Measurements from ENCODE around the gene ABCB9. TPM values are rescaled to one million over a fixed set of nuclear protein-coding genes. Genes with fewer than 3 reads are reported as not detected.
"Not testable (repeated sequence)": the region's sequence is repeated elsewhere in the genome, so short reads cannot be mapped to it uniquely, and the experiment has no call there.

The ABCB9 gene
- total and polyA plus RNA-seq, 9 donors, result 1.7 to 14.3 (median 5.5) TPM

DNA sequence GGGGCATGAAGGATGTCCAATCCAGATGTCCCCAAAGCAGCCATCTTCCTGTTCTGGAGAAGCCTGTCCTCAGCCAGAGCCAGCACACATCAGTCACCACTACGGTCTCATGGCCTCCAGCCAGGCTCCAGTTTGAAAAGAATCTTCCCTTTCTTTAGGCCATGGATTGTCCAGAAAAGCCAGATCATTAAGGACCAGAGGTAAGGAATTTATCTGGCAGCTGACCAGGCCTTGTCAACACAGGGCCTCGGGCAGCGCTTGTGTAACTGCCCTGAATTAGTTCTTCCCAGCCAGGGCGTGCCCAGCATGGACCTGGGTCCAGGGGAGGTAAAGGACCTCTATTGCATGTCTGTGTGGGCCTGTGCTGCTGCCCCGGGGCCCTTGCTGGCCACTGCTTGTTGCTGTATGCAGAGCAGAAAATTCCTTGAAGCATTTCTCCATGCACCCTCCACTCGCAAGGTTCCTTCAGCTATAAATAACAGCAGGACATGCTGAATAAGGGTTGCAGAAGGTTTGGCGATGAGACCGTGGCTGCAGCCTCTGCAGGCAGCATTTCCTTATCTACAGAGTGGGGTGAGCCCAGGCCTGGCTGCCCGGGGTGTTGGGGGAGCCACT is 48.6 kb downstream of the ABCB9 start:
- peaks cover 6% of the 10 kb centered on the region for H3K4me1 ChIP-seq (ENCODE audit: insufficient read depth)
- no peak for DNase-seq
- no peaks in the 10 kb centered on the region for H3K36me3 ChIP-seq
- no peaks in the 10 kb centered on the region for H3K9me3 ChIP-seq
- intact Hi-C loops (cut with DNase I), result no loop called here
- no peak overlapping the region for H3K27ac ChIP-seq
- H3K4me3 ChIP-seq, result no peak overlapping the region
- H3K27me3 ChIP-seq, result no peaks in the 10 kb centered on the region
- WGBS, 3 donors, result 24 to 36% (median 29%) methylated on average over 9 of the region's 9 CpGs
- no peak for TF ChIP-seq POLR2A (IDR thresholded peaks at IDR 0.05)
- no peak for TF ChIP-seq EP300 (IDR thresholded peaks at IDR 0.05)
- no peak for TF ChIP-seq CTCF (IDR thresholded peaks at IDR 0.05)

- intact Hi-C loops (cut with DNase I), result no loop called here
- no peak for DNase-seq
Measured at GRCh38 chr12:122909442-122910288, 56.6 kb downstream of the ABCB9 start.

DNA sequence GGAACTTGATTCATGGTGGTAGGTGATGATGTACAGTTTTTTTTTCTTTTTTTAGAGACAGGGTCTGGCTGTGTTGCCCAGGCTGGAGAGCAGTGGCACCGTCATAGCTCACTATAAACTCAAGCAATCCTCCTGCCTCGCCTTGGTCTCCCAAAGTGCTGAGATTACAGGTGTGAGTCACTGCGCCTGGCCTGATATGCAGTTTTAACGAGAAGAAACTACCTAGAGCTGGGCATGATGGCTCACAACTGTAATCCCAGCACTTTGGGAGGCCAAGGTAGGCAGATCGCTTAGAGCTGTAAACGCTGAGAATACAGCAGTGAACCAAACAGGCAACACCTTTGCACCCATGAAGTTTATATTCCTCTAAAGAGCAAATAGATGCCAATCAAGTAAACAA is 57.3 kb downstream of the ABCB9 start:
- Histone ChIP-seq H3K4me1 (ENCODE audit: insufficient read depth) (peaks cover 5% of the 10 kb centered on the region), H3K27ac (no peak overlapping the region), H3K9me3 (no peaks in the 10 kb centered on the region), H3K36me3 (no peaks in the 10 kb centered on the region), H3K4me3 (no peak overlapping the region), H3K27me3 (no peaks in the 10 kb centered on the region)
- no peak for DNase-seq
- TF ChIP-seq POLR2A (IDR thresholded peaks at IDR 0.05) (no peak), CTCF (IDR thresholded peaks at IDR 0.05) (no peak), EP300 (IDR thresholded peaks at IDR 0.05) (no peak)
- intact Hi-C loops (cut with DNase I), result no loop called here
- WGBS, 3 donors, result 89 to 90% (median 89%) methylated on average over 6 of the region's 6 CpGs

More at GRCh38 chr12:122909442-122910288, 56.6 kb downstream of the ABCB9 start:
- 42 to 58% (median 47%) methylated on average over 12 of the region's 12 CpGs for WGBS, 3 donors
- Histone ChIP-seq H3K4me3 (no peak overlapping the region), H3K27ac (no peak overlapping the region), H3K36me3 (no peaks in the 10 kb centered on the region), H3K4me1 (ENCODE audit: insufficient read depth) (peaks cover 5% of the 10 kb centered on the region), H3K27me3 (no peaks in the 10 kb centered on the region), H3K9me3 (no peaks in the 10 kb centered on the region)
- no peak for TF ChIP-seq CTCF (IDR thresholded peaks at IDR 0.05)

GRCh38 chr12:122905258-122905657 is 61.0 kb downstream of the ABCB9 start:
- H3K9me3 ChIP-seq; H3K4me1 ChIP-seq (ENCODE audit: insufficient read depth); H3K4me3 ChIP-seq; intact Hi-C loops (cut with DNase I); H3K36me3 ChIP-seq; H3K27me3 ChIP-seq; H3K27ac ChIP-seq; DNase-seq: not testable (repeated sequence)
- WGBS, 3 donors, result 90 to 92% (median 92%) methylated on average over 5 of the region's 5 CpGs

GRCh38 chr12:122903693-122904034 is 62.6 kb downstream of the ABCB9 start:
- no peaks in the 10 kb centered on the region for H3K9me3 ChIP-seq
- no peaks in the 10 kb centered on the region for H3K36me3 ChIP-seq
- TF ChIP-seq CTCF (IDR thresholded peaks at IDR 0.05), result no peak
- TF ChIP-seq EP300 (IDR thresholded peaks at IDR 0.05), result no peak
- TF ChIP-seq POLR2A (IDR thresholded peaks at IDR 0.05), result no peak
- no peaks in the 10 kb centered on the region for H3K27me3 ChIP-seq
- DNase-seq, result no peak
- WGBS, 3 donors, result 69 to 74% (median 72%) methylated on average over 7 of the region's 7 CpGs
- no peaks in the 10 kb centered on the region for H3K4me1 ChIP-seq (ENCODE audit: insufficient read depth)
- intact Hi-C loops (cut with DNase I), result no loop called here
- no peak overlapping the region for H3K4me3 ChIP-seq
- H3K27ac ChIP-seq, result no peak overlapping the region
